ENCODE results near the gene NUP54.

The NUP54 gene

DNA sequence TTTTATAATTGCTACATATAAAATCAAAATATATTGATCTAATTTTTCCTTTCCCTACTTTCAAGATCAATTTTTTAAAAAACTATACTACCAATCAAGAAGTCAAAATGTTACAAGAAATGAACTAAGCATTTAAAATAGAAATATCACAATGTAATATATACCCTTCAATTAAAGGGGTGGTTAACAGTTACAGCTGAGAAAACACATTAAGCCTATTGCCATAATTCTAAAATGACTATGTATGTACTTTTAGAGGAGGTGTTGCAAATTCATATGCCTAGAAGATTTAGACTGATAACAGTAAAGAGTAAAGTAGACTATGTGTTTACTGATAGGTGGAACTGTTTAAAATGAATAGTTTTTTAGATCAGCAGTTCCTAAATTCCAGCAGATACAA, 3.7 kb downstream of the NUP54 start:
- TF ChIP-seq, protein P1, sequence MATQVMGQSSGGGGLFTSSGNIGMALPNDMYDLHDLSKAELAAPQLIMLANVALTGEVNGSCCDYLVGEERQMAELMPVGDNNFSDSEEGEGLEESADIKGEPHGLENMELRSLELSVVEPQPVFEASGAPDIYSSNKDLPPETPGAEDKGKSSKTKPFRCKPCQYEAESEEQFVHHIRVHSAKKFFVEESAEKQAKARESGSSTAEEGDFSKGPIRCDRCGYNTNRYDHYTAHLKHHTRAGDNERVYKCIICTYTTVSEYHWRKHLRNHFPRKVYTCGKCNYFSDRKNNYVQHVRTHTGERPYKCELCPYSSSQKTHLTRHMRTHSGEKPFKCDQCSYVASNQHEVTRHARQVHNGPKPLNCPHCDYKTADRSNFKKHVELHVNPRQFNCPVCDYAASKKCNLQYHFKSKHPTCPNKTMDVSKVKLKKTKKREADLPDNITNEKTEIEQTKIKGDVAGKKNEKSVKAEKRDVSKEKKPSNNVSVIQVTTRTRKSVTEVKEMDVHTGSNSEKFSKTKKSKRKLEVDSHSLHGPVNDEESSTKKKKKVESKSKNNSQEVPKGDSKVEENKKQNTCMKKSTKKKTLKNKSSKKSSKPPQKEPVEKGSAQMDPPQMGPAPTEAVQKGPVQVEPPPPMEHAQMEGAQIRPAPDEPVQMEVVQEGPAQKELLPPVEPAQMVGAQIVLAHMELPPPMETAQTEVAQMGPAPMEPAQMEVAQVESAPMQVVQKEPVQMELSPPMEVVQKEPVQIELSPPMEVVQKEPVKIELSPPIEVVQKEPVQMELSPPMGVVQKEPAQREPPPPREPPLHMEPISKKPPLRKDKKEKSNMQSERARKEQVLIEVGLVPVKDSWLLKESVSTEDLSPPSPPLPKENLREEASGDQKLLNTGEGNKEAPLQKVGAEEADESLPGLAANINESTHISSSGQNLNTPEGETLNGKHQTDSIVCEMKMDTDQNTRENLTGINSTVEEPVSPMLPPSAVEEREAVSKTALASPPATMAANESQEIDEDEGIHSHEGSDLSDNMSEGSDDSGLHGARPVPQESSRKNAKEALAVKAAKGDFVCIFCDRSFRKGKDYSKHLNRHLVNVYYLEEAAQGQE (IDR thresholded peaks at IDR 0.05; ENCODE audit: insufficient read depth in 1 of 2, low read depth in 2 of 2, low read length in 2 of 2): no peak
- no peak for TF ChIP-seq SIN3A (IDR thresholded peaks at IDR 0.05; ENCODE audit: borderline replicate concordance, insufficient read depth, low read length)
- no peak for TF ChIP-seq TAF1 (IDR thresholded peaks at IDR 0.05; ENCODE audit: borderline replicate concordance, insufficient read depth, low read length)
- TF ChIP-seq FOXP2 (optimal IDR thresholded peaks at IDR 0.05; ENCODE audit: borderline replicate concordance, extremely low read depth, extremely low read length, insufficient read depth): no peak
- no peak for TF ChIP-seq POLR2AphosphoS5 (IDR thresholded peaks at IDR 0.05; ENCODE audit: low read depth, low read length)

DNA sequence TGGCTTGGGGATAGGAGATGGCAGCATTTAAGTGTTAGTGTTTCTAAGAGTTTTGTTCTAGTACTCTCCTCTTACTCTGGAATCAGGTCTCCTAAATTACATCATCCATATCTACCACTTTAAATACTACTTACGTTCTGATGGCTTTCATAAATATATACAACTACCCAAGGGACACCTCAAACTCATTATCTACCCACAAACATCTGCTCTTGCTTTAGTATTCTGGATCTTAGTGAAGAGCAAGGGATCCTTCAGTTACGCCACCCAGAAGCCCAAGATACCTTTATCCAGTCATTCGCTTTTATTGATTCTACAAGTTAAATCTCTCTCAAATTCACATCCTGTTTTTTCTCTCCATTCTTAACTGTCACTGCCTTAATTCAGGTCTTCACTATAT, 7.0 kb downstream of the NUP54 start:
- no peak for TF ChIP-seq POLR2AphosphoS5 (IDR thresholded peaks at IDR 0.05; ENCODE audit: low read depth, low read length)

DNA sequence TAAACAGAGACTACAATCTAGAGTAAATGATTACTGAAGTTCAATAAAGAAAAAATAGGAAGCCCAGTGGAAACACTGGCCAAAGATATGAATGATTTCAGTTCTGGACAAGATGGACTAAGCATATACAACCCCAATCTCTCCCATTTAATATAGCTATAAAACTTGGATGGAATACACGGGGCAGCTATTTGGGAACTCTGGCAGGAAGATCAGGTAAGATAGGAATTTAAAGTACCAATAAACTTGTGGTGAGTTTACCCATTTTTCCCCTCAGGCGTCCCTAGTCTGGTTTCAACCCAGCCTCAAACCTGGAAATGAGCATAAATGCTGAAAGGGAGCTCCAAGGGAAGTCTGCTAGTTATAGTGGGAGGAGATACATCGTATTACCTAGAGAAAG, 20.4 kb downstream of the NUP54 start:
- TF ChIP-seq FOXP2 (optimal IDR thresholded peaks at IDR 0.05; ENCODE audit: borderline replicate concordance, extremely low read depth, extremely low read length, insufficient read depth) (no peak), TAF1 (IDR thresholded peaks at IDR 0.05; ENCODE audit: borderline replicate concordance, insufficient read depth, low read length) (no peak), SIN3A (IDR thresholded peaks at IDR 0.05; ENCODE audit: borderline replicate concordance, insufficient read depth, low read length) (no peak), POLR2AphosphoS5 (IDR thresholded peaks at IDR 0.05; ENCODE audit: low read depth, low read length) (no peak)
- TF ChIP-seq, protein P1 (IDR thresholded peaks at IDR 0.05; ENCODE audit: insufficient read depth in 1 of 2, low read depth in 2 of 2, low read length in 2 of 2): no peak

DNA sequence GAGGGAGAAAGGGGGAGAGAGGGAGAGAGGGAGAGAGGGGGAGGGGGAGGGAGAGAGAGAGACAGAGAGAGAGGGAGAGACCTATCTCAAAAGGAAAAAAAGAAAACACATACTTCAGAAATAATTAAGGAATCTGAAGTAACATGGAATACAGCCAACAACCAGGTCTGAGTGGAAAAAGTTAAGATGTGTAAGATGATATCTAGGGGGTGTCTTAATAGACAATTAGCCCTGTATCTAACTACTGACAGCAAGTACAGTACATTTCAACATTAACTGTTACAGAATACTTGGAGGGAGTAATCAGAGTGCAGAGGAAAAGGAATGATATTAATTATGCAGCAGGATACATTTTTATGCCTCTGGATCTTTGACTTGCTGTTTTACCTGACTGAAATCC, 22.4 kb downstream of the NUP54 start:
- TF ChIP-seq, protein P1 (IDR thresholded peaks at IDR 0.05; ENCODE audit: insufficient read depth in 1 of 2, low read depth in 2 of 2, low read length in 2 of 2): no peak
- TF ChIP-seq POLR2AphosphoS5 (IDR thresholded peaks at IDR 0.05; ENCODE audit: low read depth, low read length) (no peak), SIN3A (IDR thresholded peaks at IDR 0.05; ENCODE audit: borderline replicate concordance, insufficient read depth, low read length) (no peak), FOXP2 (optimal IDR thresholded peaks at IDR 0.05; ENCODE audit: borderline replicate concordance, extremely low read depth, extremely low read length, insufficient read depth) (no peak), TAF1 (IDR thresholded peaks at IDR 0.05; ENCODE audit: borderline replicate concordance, insufficient read depth, low read length) (no peak)

DNA sequence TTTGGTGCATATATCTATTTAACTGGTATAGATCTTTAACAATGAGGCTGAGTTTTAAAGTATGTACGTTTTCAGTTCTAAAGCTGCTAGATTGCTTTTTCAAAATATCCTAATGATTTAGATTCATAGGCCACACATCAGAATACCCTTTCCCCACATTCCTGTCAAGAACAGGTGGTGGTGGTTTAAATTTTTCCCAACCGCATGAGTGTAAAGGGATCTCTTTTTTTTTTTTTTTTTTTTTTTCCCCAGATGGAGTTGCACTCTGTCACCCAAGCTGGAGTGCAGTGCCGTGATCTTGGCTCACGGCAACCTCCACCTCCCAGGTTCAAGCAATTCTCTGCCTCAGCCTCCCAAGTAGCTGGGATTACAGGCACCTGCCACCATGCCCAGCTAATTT, 28.0 kb downstream of the NUP54 start:
- TF ChIP-seq FOXP2 (optimal IDR thresholded peaks at IDR 0.05; ENCODE audit: borderline replicate concordance, extremely low read depth, extremely low read length, insufficient read depth) (no peak), TAF1 (IDR thresholded peaks at IDR 0.05; ENCODE audit: borderline replicate concordance, insufficient read depth, low read length) (no peak), POLR2AphosphoS5 (IDR thresholded peaks at IDR 0.05; ENCODE audit: low read depth, low read length) (no peak), SIN3A (IDR thresholded peaks at IDR 0.05; ENCODE audit: borderline replicate concordance, insufficient read depth, low read length) (no peak)
- TF ChIP-seq, protein P1 (IDR thresholded peaks at IDR 0.05; ENCODE audit: insufficient read depth in 1 of 2, low read depth in 2 of 2, low read length in 2 of 2): no peak
